Measurements from ENCODE around the gene FHIT.

GRCh38 chr3:59817511-59817910, 1433.7 kb downstream of the FHIT start:
- TF ChIP-seq, protein P1, sequence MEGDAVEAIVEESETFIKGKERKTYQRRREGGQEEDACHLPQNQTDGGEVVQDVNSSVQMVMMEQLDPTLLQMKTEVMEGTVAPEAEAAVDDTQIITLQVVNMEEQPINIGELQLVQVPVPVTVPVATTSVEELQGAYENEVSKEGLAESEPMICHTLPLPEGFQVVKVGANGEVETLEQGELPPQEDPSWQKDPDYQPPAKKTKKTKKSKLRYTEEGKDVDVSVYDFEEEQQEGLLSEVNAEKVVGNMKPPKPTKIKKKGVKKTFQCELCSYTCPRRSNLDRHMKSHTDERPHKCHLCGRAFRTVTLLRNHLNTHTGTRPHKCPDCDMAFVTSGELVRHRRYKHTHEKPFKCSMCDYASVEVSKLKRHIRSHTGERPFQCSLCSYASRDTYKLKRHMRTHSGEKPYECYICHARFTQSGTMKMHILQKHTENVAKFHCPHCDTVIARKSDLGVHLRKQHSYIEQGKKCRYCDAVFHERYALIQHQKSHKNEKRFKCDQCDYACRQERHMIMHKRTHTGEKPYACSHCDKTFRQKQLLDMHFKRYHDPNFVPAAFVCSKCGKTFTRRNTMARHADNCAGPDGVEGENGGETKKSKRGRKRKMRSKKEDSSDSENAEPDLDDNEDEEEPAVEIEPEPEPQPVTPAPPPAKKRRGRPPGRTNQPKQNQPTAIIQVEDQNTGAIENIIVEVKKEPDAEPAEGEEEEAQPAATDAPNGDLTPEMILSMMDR (IDR thresholded peaks at IDR 0.05; ENCODE audit: insufficient read depth, low read length, poor library complexity, severe bottlenecking): no peak
- no peak for TF ChIP-seq EZH2phosphoT487 (conservative IDR thresholded peaks at IDR 0.05; ENCODE audit: low read length)
